Measurements from ENCODE around the gene PIGB.
A peak's percentile ranks its signal among the peaks of the same experiment; 100 is the strongest.
"Not testable (repeated sequence)": the region's sequence is repeated elsewhere in the genome, so short reads cannot be mapped to it uniquely, and the experiment has no call there.

Gene PIGB

DNA sequence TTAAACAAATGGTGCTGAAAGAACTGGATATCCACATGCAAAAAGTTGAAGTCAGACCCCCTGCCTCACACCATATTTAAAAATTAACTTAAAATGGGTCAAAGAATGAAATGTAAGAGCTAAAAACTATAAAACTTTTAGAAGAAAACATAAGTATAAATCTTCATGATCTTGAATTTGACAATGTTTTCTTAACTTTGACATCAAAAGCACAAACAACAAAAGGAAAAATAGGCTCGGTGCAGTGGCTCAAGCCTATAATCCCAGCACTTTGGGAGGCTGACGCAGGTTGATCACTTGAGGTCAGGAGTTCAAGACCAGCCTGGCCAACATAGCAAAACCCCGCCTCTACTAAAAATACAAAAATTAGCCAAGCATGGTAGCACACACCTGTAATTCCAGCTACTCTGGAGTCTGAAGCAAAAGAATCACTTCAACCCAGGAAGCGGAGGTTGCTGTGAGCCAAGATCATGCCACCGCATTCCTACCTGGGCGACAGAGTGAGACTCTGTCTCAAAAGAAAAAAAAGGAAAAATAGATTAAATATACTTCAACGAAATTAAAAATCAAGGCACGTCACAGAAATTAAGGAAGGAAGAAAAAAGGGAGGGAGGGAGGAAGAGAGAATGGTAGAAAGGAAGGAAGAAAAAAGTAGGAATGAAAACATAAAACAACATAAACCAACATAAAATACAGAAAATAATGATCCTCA lies 30.9 kb upstream of the PIGB start:
- TF ChIP-seq, protein P1, sequence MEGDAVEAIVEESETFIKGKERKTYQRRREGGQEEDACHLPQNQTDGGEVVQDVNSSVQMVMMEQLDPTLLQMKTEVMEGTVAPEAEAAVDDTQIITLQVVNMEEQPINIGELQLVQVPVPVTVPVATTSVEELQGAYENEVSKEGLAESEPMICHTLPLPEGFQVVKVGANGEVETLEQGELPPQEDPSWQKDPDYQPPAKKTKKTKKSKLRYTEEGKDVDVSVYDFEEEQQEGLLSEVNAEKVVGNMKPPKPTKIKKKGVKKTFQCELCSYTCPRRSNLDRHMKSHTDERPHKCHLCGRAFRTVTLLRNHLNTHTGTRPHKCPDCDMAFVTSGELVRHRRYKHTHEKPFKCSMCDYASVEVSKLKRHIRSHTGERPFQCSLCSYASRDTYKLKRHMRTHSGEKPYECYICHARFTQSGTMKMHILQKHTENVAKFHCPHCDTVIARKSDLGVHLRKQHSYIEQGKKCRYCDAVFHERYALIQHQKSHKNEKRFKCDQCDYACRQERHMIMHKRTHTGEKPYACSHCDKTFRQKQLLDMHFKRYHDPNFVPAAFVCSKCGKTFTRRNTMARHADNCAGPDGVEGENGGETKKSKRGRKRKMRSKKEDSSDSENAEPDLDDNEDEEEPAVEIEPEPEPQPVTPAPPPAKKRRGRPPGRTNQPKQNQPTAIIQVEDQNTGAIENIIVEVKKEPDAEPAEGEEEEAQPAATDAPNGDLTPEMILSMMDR (IDR thresholded peaks at IDR 0.05; ENCODE audit: control insufficient read depth, extremely low read depth, insufficient read depth): no peak
- no peak overlapping the region for H3K4me3 ChIP-seq (ENCODE audit: low read depth, low read length)
- no peak for DNase-seq (ENCODE audit: low read depth)

DNA sequence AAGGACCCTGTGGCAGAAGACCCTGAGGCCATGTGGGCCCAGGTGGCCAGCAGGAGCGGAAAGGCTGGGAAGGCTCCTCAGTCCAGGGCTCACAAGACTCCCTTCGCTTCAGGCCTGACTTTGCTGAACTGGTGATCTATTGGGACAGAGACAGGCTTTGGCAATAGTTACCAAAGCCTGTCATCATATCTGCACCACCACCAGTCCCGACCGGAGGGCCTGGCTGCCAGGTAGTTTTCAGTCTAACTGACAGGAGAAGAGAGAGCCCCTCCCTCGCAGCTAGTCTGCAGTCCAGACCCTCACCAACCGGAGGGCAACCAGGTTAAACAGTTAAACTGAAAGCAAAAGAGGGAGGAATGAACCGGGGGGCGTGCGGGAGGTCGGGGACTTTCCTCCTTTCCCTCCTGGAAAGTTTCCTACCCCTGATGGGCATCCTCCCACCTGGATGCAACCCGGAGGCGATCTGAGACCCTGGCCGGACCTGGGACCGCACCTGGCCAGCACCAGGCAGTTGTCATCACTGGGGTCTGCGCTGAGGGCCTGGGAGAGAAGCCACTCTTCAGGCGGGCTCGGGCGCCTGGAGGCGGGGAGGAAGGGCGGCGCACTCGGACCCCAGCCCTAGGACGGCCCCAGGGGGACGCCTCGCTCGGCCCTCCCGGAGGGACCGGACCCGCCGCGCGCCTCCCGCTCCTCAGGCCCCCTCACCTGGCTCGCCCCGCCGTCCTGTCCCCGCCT lies 29.8 kb upstream of the PIGB start:
- TF ChIP-seq, protein P1 (IDR thresholded peaks at IDR 0.05; ENCODE audit: control insufficient read depth, extremely low read depth, insufficient read depth): no peak
- DNase-seq (ENCODE audit: low read depth): no peak
- H3K4me3 ChIP-seq (ENCODE audit: low read depth, low read length): peak overlapping the region; percentile 80

DNA sequence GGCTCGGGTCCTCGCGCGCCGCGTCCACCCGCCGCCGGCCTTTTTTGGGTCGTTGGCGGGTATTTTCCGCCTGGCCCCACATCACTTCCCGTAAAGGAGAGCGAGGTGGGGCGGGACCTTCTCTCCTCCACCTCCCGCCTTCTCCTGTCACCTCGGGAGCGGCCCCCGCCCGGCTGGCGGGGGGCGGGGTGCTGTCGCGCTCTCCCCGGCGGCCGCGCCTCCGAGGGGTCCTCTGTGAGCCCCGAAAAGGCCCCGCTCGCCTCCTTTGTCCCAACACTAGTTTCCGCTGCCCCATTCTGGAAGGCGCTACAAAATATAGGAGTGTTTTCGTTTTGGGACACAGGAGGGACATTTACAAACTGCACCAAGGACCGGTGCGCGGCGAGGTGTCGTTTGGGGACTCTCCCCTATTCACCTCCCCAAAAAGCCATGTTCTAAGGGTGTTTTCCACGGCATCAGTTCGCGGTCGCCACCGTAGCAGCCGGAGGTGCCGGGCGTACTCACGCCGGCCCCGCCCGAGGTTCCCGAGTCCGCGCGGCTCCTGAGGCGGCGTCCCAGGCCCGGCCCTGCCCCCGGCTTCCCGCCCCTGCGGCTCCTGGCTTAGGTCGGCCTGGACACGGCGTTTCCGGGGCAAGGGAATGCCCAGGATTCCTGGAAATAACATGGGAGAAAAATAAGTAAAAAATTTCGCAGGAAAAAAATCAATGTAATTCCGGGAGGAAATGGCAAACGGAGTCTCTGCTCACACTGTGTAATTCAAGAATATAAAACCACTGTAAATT lies 29.1 kb upstream of the PIGB start, which contains the start of gene RAB27A:
TSS of gene RAB27A (minus strand) at position 68 of the 782 bp plus-strand sequence. CDS start 54,879 bp downstream, outside the sequence.
- peak within 1 kb of the TSS; percentile 80 for H3K4me3 ChIP-seq (ENCODE audit: low read depth, low read length)
- TF ChIP-seq, protein P1 (IDR thresholded peaks at IDR 0.05; ENCODE audit: control insufficient read depth, extremely low read depth, insufficient read depth): no peak
- DNase-seq (ENCODE audit: low read depth): peak; percentile 28

DNA sequence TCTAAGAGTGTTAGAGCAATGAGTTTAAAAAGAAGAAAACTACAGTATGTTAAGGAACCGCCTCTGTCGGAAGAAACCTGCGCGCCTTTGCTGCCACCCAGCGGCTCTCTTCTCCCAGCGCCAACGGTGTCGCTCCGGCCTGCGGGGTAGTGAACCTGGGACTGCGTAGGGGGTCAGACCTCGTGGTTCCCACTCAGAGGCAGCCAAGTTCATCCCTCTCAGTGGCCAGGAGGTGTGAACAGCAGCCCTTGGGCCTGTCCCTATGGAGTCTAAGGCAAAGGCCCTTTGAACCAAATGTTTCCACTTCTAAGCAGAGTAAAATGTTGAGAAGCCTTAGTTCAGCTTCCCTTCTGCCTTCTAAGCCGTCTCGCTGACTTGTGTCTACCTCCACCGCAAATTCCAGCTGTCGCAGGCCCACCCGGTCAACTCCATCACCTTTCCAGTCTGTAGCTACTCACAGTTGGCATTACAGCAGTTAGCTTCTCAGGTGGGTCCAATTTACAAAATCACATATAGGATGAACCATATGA lies 28.4 kb upstream of the PIGB start:
- TF ChIP-seq, protein P1 (IDR thresholded peaks at IDR 0.05; ENCODE audit: control insufficient read depth, extremely low read depth, insufficient read depth): peak; percentile 88
- peak overlapping the region; percentile 80 for H3K4me3 ChIP-seq (ENCODE audit: low read depth, low read length)
- DNase-seq (ENCODE audit: low read depth): peak; percentile 41

DNA sequence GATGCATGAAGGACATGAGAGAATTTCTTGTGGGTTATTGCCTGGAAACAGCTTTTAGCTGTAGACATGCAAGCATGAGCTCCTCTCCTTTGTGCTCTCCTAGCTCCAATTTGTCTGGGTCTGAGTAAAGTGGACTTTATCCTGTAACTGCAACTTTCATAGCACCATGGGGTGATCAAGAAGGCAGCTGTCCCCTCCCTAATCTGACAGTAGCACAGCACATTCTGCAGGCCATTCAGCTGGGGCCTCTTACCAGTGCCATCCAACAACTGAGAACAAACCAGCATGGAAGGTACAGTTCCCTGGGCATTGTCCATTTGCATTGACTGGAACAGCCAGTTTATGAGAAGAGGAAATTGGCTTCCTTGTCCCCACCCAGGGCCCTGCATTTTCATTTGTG lies 21.7 kb upstream of the PIGB start:
- TF ChIP-seq, protein P1 (IDR thresholded peaks at IDR 0.05; ENCODE audit: control insufficient read depth, extremely low read depth, insufficient read depth): no peak
- no peak for DNase-seq (ENCODE audit: low read depth)
- H3K4me3 ChIP-seq (ENCODE audit: low read depth, low read length): no peak overlapping the region

DNA sequence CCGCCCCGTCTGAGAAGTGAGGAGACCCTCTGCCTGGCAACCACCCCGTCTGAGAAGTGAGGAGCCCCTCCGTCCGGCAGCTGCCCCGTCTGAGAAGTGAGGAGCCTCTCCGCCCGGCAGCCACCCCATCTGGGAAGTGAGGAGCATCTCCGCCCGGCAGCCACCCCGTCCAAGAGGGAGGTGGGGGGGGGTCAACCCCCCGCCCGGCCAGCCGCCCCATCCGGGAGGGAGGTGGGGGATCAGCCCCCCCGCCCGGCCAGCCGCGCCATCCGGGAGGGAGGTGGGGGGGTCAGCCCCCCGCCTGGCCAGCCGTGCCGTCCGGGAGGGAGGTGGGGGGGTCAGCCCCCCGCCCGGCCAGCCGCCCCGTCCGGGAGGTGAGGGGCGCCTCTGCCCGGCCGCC lies 16.2 kb upstream of the PIGB start:
- not testable (repeated sequence) for H3K4me3 ChIP-seq (ENCODE audit: low read depth, low read length); DNase-seq (ENCODE audit: low read depth)

All from LNCaP clone FGC (cell line).